ENCODE measurements around the gene MDP1.

- no peak for TF ChIP-seq POLR2A (IDR thresholded peaks at IDR 0.05; ENCODE audit: low read depth, low read length)
- no peak for TF ChIP-seq POLR2AphosphoS5 (IDR thresholded peaks at IDR 0.05; ENCODE audit: low read depth, low read length)
- TF ChIP-seq TAF1 (IDR thresholded peaks at IDR 0.05; ENCODE audit: borderline replicate concordance, low read depth, low read length): no peak
These were observed 38.9 kb upstream of the MDP1 start for GRCh38 chr14:24254630-24255392.

All from GM12892 (cell line).